Measurements from ENCODE around the gene AMPH. TPM values are rescaled to one million over a fixed set of nuclear protein-coding genes. Genes with fewer than 3 reads are reported as not detected.

The AMPH gene
- total RNA-seq, 2 experiments from 2014 or later, result 0.07 TPM; not detected in 1

GRCh38 chr7:38518541-38518940 is 112.6 kb downstream of the AMPH start:
- CTCF ChIA-PET, result no interaction called here
- no peak overlapping the region for H3K4me3 Mint-ChIP-seq

GRCh38 chr7:38512704-38513103 is 118.5 kb downstream of the AMPH start:
- H3K4me3 Mint-ChIP-seq, result no peak overlapping the region
- peaks cover 18% of the 10 kb centered on the region for H3K9me3 Mint-ChIP-seq
- CTCF ChIA-PET, result no interaction called here
- H3K27me3 Mint-ChIP-seq (ENCODE audit: low read depth), result no peaks in the 10 kb centered on the region
- H3K27ac Mint-ChIP-seq, result no peak overlapping the region
- DNase-seq, result no peak
- intact Hi-C loops (cut with micrococcal nuclease), result no loop called here
- H3K4me1 Mint-ChIP-seq (ENCODE audit: low read depth), result no peaks in the 10 kb centered on the region
- no peaks in the 10 kb centered on the region for H3K36me3 Mint-ChIP-seq (ENCODE audit: low read depth)

More at GRCh38 chr7:38518541-38518940, 112.6 kb downstream of the AMPH start:
- H3K9me3 Mint-ChIP-seq, result peaks cover 18% of the 10 kb centered on the region
- intact Hi-C loops (cut with micrococcal nuclease), result no loop called here
- no peaks in the 10 kb centered on the region for H3K4me1 Mint-ChIP-seq (ENCODE audit: low read depth)
- H3K36me3 Mint-ChIP-seq (ENCODE audit: low read depth), result no peaks in the 10 kb centered on the region
- DNase-seq, result no peak
- peaks cover 2% of the 10 kb centered on the region for H3K27me3 Mint-ChIP-seq (ENCODE audit: low read depth)
- no peak overlapping the region for H3K27ac Mint-ChIP-seq

GRCh38 chr7:38512291-38512690 is 118.9 kb downstream of the AMPH start:
- intact Hi-C loops (cut with micrococcal nuclease), result no loop called here
- no peaks in the 10 kb centered on the region for H3K4me1 Mint-ChIP-seq (ENCODE audit: low read depth)
- DNase-seq, result no peak
- H3K4me3 Mint-ChIP-seq, result no peak overlapping the region
- no peaks in the 10 kb centered on the region for H3K36me3 Mint-ChIP-seq (ENCODE audit: low read depth)
- H3K9me3 Mint-ChIP-seq, result peaks cover 16% of the 10 kb centered on the region
- no peak overlapping the region for H3K27ac Mint-ChIP-seq
- CTCF ChIA-PET, result no interaction called here
- H3K27me3 Mint-ChIP-seq (ENCODE audit: low read depth), result no peaks in the 10 kb centered on the region

GRCh38 chr7:38507384-38507783 is 123.8 kb downstream of the AMPH start:
- no peaks in the 10 kb centered on the region for H3K36me3 Mint-ChIP-seq (ENCODE audit: low read depth)
- intact Hi-C loops (cut with micrococcal nuclease), result no loop called here
- no peaks in the 10 kb centered on the region for H3K27me3 Mint-ChIP-seq (ENCODE audit: low read depth)
- CTCF ChIA-PET, result no interaction called here
- H3K4me1 Mint-ChIP-seq (ENCODE audit: low read depth), result no peaks in the 10 kb centered on the region
- no peak overlapping the region for H3K27ac Mint-ChIP-seq
- no peak overlapping the region for H3K4me3 Mint-ChIP-seq
- no peaks in the 10 kb centered on the region for H3K9me3 Mint-ChIP-seq
- DNase-seq, result no peak

- H3K36me3 Mint-ChIP-seq (ENCODE audit: low read depth), result no peaks in the 10 kb centered on the region
Measured at GRCh38 chr7:38506756-38507155, 124.4 kb downstream of the AMPH start.

GRCh38 chr7:38506004-38506403 is 125.2 kb downstream of the AMPH start:
- Mint-ChIP-seq H3K9me3 (no peaks in the 10 kb centered on the region), H3K27ac (no peak overlapping the region), H3K27me3 (ENCODE audit: low read depth) (no peaks in the 10 kb centered on the region), H3K4me1 (ENCODE audit: low read depth) (no peaks in the 10 kb centered on the region), H3K36me3 (ENCODE audit: low read depth) (no peaks in the 10 kb centered on the region), H3K4me3 (no peak overlapping the region)
- intact Hi-C loops (cut with micrococcal nuclease), result no loop called here
- no peak for DNase-seq
- CTCF ChIA-PET, result no interaction called here

More at GRCh38 chr7:38506756-38507155, 124.4 kb downstream of the AMPH start:
- Mint-ChIP-seq H3K27me3 (ENCODE audit: low read depth) (no peaks in the 10 kb centered on the region), H3K4me1 (ENCODE audit: low read depth) (no peaks in the 10 kb centered on the region), H3K27ac (no peak overlapping the region), H3K4me3 (no peak overlapping the region), H3K9me3 (no peaks in the 10 kb centered on the region)
- intact Hi-C loops (cut with micrococcal nuclease), result no loop called here
- DNase-seq, result no peak
- CTCF ChIA-PET, result no interaction called here

GRCh38 chr7:38504684-38505083 is 126.5 kb downstream of the AMPH start:
- Mint-ChIP-seq H3K27ac (no peak overlapping the region), H3K4me3 (no peak overlapping the region), H3K27me3 (ENCODE audit: low read depth) (peaks cover 2% of the 10 kb centered on the region), H3K4me1 (ENCODE audit: low read depth) (no peaks in the 10 kb centered on the region), H3K9me3 (no peaks in the 10 kb centered on the region), H3K36me3 (ENCODE audit: low read depth) (no peaks in the 10 kb centered on the region)
- no peak for DNase-seq
- intact Hi-C loops (cut with micrococcal nuclease), result no loop called here
- CTCF ChIA-PET, result interaction anchor here (0.6 kb wide), 1 partner anchor 136 kb away, joined by 3 read pairs; no protein-coding TSS in a partner anchor

GRCh38 chr7:38502848-38503247 is 128.3 kb downstream of the AMPH start:
- no peak overlapping the region for H3K27ac Mint-ChIP-seq
- no peak for DNase-seq
- no peaks in the 10 kb centered on the region for H3K36me3 Mint-ChIP-seq (ENCODE audit: low read depth)
- no peaks in the 10 kb centered on the region for H3K4me1 Mint-ChIP-seq (ENCODE audit: low read depth)
- H3K9me3 Mint-ChIP-seq, result no peaks in the 10 kb centered on the region
- intact Hi-C loops (cut with micrococcal nuclease), result no loop called here
- H3K4me3 Mint-ChIP-seq, result no peak overlapping the region
- H3K27me3 Mint-ChIP-seq (ENCODE audit: low read depth), result peaks cover 4% of the 10 kb centered on the region
- CTCF ChIA-PET, result no interaction called here

- no peaks in the 10 kb centered on the region for H3K9me3 Mint-ChIP-seq
- DNase-seq, result no peak
- no peak overlapping the region for H3K4me3 Mint-ChIP-seq
- H3K27ac Mint-ChIP-seq, result no peak overlapping the region
- H3K4me1 Mint-ChIP-seq (ENCODE audit: low read depth), result no peaks in the 10 kb centered on the region
- intact Hi-C loops (cut with micrococcal nuclease), result no loop called here
- H3K27me3 Mint-ChIP-seq (ENCODE audit: low read depth), result peaks cover 4% of the 10 kb centered on the region
- no peaks in the 10 kb centered on the region for H3K36me3 Mint-ChIP-seq (ENCODE audit: low read depth)
- CTCF ChIA-PET, result no interaction called here
Measured at GRCh38 chr7:38502289-38502688, 128.9 kb downstream of the AMPH start.

- CTCF ChIA-PET, result no interaction called here
- no peaks in the 10 kb centered on the region for H3K4me1 Mint-ChIP-seq (ENCODE audit: low read depth)
- H3K36me3 Mint-ChIP-seq (ENCODE audit: low read depth), result no peaks in the 10 kb centered on the region
- H3K27me3 Mint-ChIP-seq (ENCODE audit: low read depth), result peaks cover 4% of the 10 kb centered on the region
- intact Hi-C loops (cut with micrococcal nuclease), result no loop called here
- no peaks in the 10 kb centered on the region for H3K9me3 Mint-ChIP-seq
- no peak for DNase-seq
- no peak overlapping the region for H3K27ac Mint-ChIP-seq
- H3K4me3 Mint-ChIP-seq, result no peak overlapping the region
Measured at GRCh38 chr7:38492010-38492409, 139.2 kb downstream of the AMPH start.

- intact Hi-C loops (cut with micrococcal nuclease), result no loop called here
- H3K4me1 Mint-ChIP-seq (ENCODE audit: low read depth), result no peaks in the 10 kb centered on the region
- no peaks in the 10 kb centered on the region for H3K27me3 Mint-ChIP-seq (ENCODE audit: low read depth)
- no peak overlapping the region for H3K27ac Mint-ChIP-seq
- CTCF ChIA-PET, result no interaction called here
- DNase-seq, result no peak
- peaks cover 17% of the 10 kb centered on the region for H3K9me3 Mint-ChIP-seq
- no peak overlapping the region for H3K4me3 Mint-ChIP-seq
- peaks cover 3% of the 10 kb centered on the region for H3K36me3 Mint-ChIP-seq (ENCODE audit: low read depth)
Measured at GRCh38 chr7:38482521-38482920, 148.7 kb downstream of the AMPH start.

- no peaks in the 10 kb centered on the region for H3K4me1 Mint-ChIP-seq (ENCODE audit: low read depth)
- DNase-seq, result no peak
- H3K27ac Mint-ChIP-seq, result no peak overlapping the region
- intact Hi-C loops (cut with micrococcal nuclease), result no loop called here
- H3K4me3 Mint-ChIP-seq, result no peak overlapping the region
- peaks cover 17% of the 10 kb centered on the region for H3K9me3 Mint-ChIP-seq
- CTCF ChIA-PET, result no interaction called here
- H3K27me3 Mint-ChIP-seq (ENCODE audit: low read depth), result no peaks in the 10 kb centered on the region
- peaks cover 3% of the 10 kb centered on the region for H3K36me3 Mint-ChIP-seq (ENCODE audit: low read depth)
Measured at GRCh38 chr7:38481401-38481800, 149.8 kb downstream of the AMPH start.

- intact Hi-C loops (cut with micrococcal nuclease), result no loop called here
- Mint-ChIP-seq H3K4me1 (ENCODE audit: low read depth) (no peaks in the 10 kb centered on the region), H3K27me3 (ENCODE audit: low read depth) (no peaks in the 10 kb centered on the region), H3K27ac (no peak overlapping the region), H3K9me3 (peaks cover 13% of the 10 kb centered on the region), H3K4me3 (no peak overlapping the region), H3K36me3 (ENCODE audit: low read depth) (no peaks in the 10 kb centered on the region)
- no peak for DNase-seq
- CTCF ChIA-PET, result interaction anchor here (0.7 kb wide), 1 partner anchor 144 kb away, joined by 3 read pairs; no protein-coding TSS in a partner anchor
Measured at GRCh38 chr7:38478404-38478803, 152.8 kb downstream of the AMPH start.

- Mint-ChIP-seq H3K4me1 (ENCODE audit: low read depth) (no peaks in the 10 kb centered on the region), H3K27me3 (ENCODE audit: low read depth) (no peaks in the 10 kb centered on the region), H3K27ac (no peak overlapping the region), H3K4me3 (no peak overlapping the region), H3K36me3 (ENCODE audit: low read depth) (no peaks in the 10 kb centered on the region), H3K9me3 (peaks cover 10% of the 10 kb centered on the region)
- CTCF ChIA-PET, result no interaction called here
- no peak for DNase-seq
- intact Hi-C loops (cut with micrococcal nuclease), result no loop called here
Measured at GRCh38 chr7:38477333-38477732, 153.8 kb downstream of the AMPH start.

Data from activated naive CD4-positive, alpha-beta T cell treated with anti-CD3 and anti-CD28 coated beads for 36 hours (primary cell).